GM15510 (cell line): ENCODE measurements around the gene RNU1-2.

Experiments used
- POLR2A ChIP-seq: IDR thresholded peaks from 3 replicates; pipeline ENCODE4 v1.6.1; 2011; ENCODE audit warnings: borderline replicate concordance; ENCODE audit not compliant: insufficient read length; ENCODE audit errors: extremely low read depth

RNU1-2 gene

GRCh38 chr1:16926491-16927073 is 30.8 kb downstream of the RNU1-2 start:
- no peak for TF ChIP-seq POLR2A

- no peak for TF ChIP-seq POLR2A
Observed at GRCh38 chr1:16927256-16927655, 31.5 kb downstream of the RNU1-2 start.

- no peak for TF ChIP-seq POLR2A
Observed at GRCh38 chr1:16927711-16928485, 32.1 kb downstream of the RNU1-2 start.

- TF ChIP-seq POLR2A: no peak
Observed at GRCh38 chr1:16938351-16939321, 42.9 kb downstream of the RNU1-2 start.

- no peak for TF ChIP-seq POLR2A
Observed at GRCh38 chr1:16944038-16944437, 48.3 kb downstream of the RNU1-2 start.
